GM12878 (cell line): ENCODE data around the gene RNASEH2A. TPM values are rescaled to one million over a fixed set of nuclear protein-coding genes. Genes with fewer than 3 reads are reported as not detected.

Source experiments
- BACH1 ChIP-seq: fragments of 450-650 bp; IDR thresholded peaks from 2 replicates; pipeline ENCODE4 v1.6.1; 2017; ENCODE audit warnings: mild to moderate bottlenecking, borderline replicate concordance
- BMI1 ChIP-seq: fragments of 450-650 bp; IDR thresholded peaks from 2 replicates; pipeline ENCODE4 v1.6.1; 2016; ENCODE audit warnings: mild to moderate bottlenecking, moderate library complexity, borderline replicate concordance
- CREM ChIP-seq: IDR thresholded peaks from 2 replicates; pipeline ENCODE4 v1.6.1; 2014; ENCODE audit warnings: antibody characterized with exemption, low read depth
- FOXM1 ChIP-seq: IDR thresholded peaks from 2 replicates; pipeline ENCODE4 v1.6.1; 2012; ENCODE audit warnings: low read depth, mild to moderate bottlenecking, inconsistent platforms, low read length, moderate library complexity
- HDAC6 ChIP-seq: fragments of 200-600 bp; sonication (generic); IDR thresholded peaks from one replicate; pipeline ENCODE4 v1.8.0; 2017; ENCODE audit warnings: antibody characterized with exemption; ENCODE audit not compliant: unreplicated experiment
- IRF4 ChIP-seq: IDR thresholded peaks from 2 replicates; pipeline ENCODE4 v1.6.1; 2011; ENCODE audit warnings: low read depth, low read length
- KLF5 ChIP-seq: fragments of 450-650 bp; IDR thresholded peaks from 2 replicates; pipeline ENCODE4 v1.6.1; 2014; ENCODE audit warnings: mild to moderate bottlenecking; ENCODE audit not compliant: partially characterized antibody
- LARP7 ChIP-seq: fragments of 450-650 bp; IDR thresholded peaks from 2 replicates; pipeline ENCODE4 v1.6.1; 2017; ENCODE audit warnings: mild to moderate bottlenecking
- MEF2A ChIP-seq: IDR thresholded peaks from 2 replicates; pipeline ENCODE4 v1.6.1; 2011; ENCODE audit warnings: low read depth, mild to moderate bottlenecking, low read length, moderate library complexity; ENCODE audit not compliant: insufficient read depth
- MEF2B ChIP-seq: fragments of 450-650 bp; IDR thresholded peaks from 2 replicates; pipeline ENCODE4 v1.6.1; 2018; ENCODE audit warnings: mild to moderate bottlenecking, moderate library complexity; ENCODE audit not compliant: partially characterized antibody, poor library complexity, severe bottlenecking
- MYB ChIP-seq: fragments of 150-350 bp; IDR thresholded peaks from 2 replicates; pipeline ENCODE4 v1.6.1; 2014; ENCODE audit warnings: mild to moderate bottlenecking, low read depth, low read length, borderline replicate concordance
- NBN ChIP-seq: fragments of 450-650 bp; IDR thresholded peaks from 2 replicates; pipeline ENCODE4 v1.6.1; 2016
- NFIC ChIP-seq: IDR thresholded peaks from 2 replicates; pipeline ENCODE4 v1.6.1; 2012; ENCODE audit warnings: low read depth, mild to moderate bottlenecking, inconsistent platforms, low read length, moderate library complexity
- NRF1 ChIP-seq: conservative IDR thresholded peaks from 2 replicates; pipeline ENCODE4 v1.6.1; 2011; ENCODE audit warnings: mild to moderate bottlenecking, low read depth, low read length, improper control_type of control experiment
- PAX8 ChIP-seq: fragments of 450-650 bp; IDR thresholded peaks from 2 replicates; pipeline ENCODE4 v1.6.1; 2017; ENCODE audit warnings: mild to moderate bottlenecking, moderate library complexity
- PKNOX1 ChIP-seq: fragments of 450-650 bp; IDR thresholded peaks from 2 replicates; pipeline ENCODE4 v1.6.1; 2016; ENCODE audit warnings: mild to moderate bottlenecking
- RELA ChIP-seq: fragments of 450-650 bp; IDR thresholded peaks from 2 replicates; pipeline ENCODE4 v1.8.0; 2014; ENCODE audit warnings: borderline replicate concordance; ENCODE audit not compliant: partially characterized antibody
- REST ChIP-seq: IDR thresholded peaks from 2 replicates; pipeline ENCODE4 v1.6.1; 2012; ENCODE audit warnings: mild to moderate bottlenecking, low read depth, low read length
- SIX5 ChIP-seq: IDR thresholded peaks from 2 replicates; pipeline ENCODE4 v1.6.1; 2011; ENCODE audit warnings: mild to moderate bottlenecking, low read depth, low read length, moderate library complexity; ENCODE audit not compliant: severe bottlenecking
- SKIL ChIP-seq: fragments of 450-650 bp; IDR thresholded peaks from 2 replicates; pipeline ENCODE4 v1.6.1; 2017; ENCODE audit warnings: mild to moderate bottlenecking, low read depth, inconsistent platforms; ENCODE audit not compliant: poor library complexity, severe bottlenecking
- TAF1 ChIP-seq: IDR thresholded peaks from 2 replicates; pipeline ENCODE4 v1.6.1; 2011; ENCODE audit warnings: mild to moderate bottlenecking, low read depth, low read length, borderline replicate concordance
- ZNF622 ChIP-seq: fragments of 450-650 bp; IDR thresholded peaks from 2 replicates; pipeline ENCODE4 v1.6.1; 2017; ENCODE audit warnings: mild to moderate bottlenecking, inconsistent platforms
- polyA plus RNA-seq, 11 experiments: library from polyadenylated mRNA; depleted of rRNA in 4 of 11; unstranded in 6 of 11; stranded (reverse) in 5 of 11; fragments of >200 nt; fragmentation: Nextera tagmentation in 4 of 11; fragmentation: Illumina TruSeq in 1 of 11; extraction: Ambion mirVana in 4 of 11; extraction: Trizol in 1 of 11; gene quantifications; 1 replicate in 1 of 11; 2 replicates in 10 of 11; pipeline versions ENCODE4 v1.2.1 to v1.2.3, GENCODE V29; 2011 to 2016; ENCODE audit warnings: inconsistent platforms in 2 of 11, missing spikeins in 2 of 11, low read depth in 1 of 11
- total RNA-seq, 4 experiments: library from RNA; depleted of rRNA in 3 of 4; stranded (reverse); fragments of >200 nt in 3 of 4; fragmentation: Illumina TruSeq in 1 of 4; extraction: Trizol in 1 of 4; gene quantifications; 2 replicates each; pipeline versions ENCODE4 v1.2.1 to v1.2.3, GENCODE V29; 2013 to 2021
- TF ChIP-seq, protein P1 (sequence below): fragments of 450-650 bp; IDR thresholded peaks from 2 replicates; pipeline ENCODE4 v1.6.1; 2016; ENCODE audit warnings: mild to moderate bottlenecking

RNASEH2A gene
- total and polyA plus RNA-seq, 10 of the 15 experiments (the other 5 are each of a cell fraction or from before 2014, with no cell fraction given) = 17.4 to 103 (median 40.4) TPM

DNA sequence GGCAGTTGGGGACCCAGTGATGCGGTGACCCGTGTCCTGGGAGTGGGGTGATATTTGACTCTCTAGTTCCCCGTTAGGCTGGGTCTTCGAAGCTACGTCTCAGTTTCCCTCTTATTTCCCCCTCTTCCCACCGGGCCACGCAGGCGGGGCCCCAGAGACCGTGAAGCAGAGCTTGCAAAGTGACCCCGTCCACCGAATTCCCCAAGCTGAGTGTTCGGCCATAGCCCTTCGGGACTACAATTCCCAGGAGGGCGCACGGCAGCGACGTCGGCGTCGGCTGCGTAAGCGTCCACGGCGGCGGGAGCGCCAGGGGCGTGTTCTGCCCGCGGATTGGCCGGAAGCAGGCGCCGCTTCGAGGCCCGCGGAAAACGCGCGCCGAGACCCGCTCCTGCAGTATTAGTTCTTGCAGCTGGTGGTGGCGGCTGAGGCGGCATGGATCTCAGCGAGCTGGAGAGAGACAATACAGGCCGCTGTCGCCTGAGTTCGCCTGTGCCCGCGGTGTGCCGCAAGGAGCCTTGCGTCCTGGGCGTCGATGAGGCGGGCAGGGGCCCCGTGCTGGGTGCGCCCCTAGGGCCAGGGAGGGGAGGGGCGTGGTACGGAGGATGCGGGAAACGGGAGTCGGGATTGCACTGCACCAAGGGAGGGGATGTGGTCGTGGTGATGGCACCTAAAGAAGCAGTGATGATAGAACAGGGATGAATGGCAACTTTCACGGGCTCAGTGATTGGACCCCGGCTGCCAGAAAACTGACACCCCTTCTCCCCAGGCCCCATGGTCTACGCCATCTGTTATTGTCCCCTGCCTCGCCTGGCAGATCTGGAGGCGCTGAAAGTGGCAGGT, at the start of gene RNASEH2A (continued):
- peak; percentile 45 for TF ChIP-seq KLF5
- TF ChIP-seq NFIC = no peak
- peak; percentile 92 for TF ChIP-seq CREM
- no peak for TF ChIP-seq MEF2A
- TF ChIP-seq MYB = no peak
- TF ChIP-seq, protein P1, sequence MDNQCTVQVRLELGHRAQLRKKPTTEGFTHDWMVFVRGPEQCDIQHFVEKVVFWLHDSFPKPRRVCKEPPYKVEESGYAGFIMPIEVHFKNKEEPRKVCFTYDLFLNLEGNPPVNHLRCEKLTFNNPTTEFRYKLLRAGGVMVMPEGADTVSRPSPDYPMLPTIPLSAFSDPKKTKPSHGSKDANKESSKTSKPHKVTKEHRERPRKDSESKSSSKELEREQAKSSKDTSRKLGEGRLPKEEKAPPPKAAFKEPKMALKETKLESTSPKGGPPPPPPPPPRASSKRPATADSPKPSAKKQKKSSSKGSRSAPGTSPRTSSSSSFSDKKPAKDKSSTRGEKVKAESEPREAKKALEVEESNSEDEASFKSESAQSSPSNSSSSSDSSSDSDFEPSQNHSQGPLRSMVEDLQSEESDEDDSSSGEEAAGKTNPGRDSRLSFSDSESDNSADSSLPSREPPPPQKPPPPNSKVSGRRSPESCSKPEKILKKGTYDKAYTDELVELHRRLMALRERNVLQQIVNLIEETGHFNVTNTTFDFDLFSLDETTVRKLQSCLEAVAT = peak; percentile 99
- TF ChIP-seq LARP7 = peak; percentile 77
- TF ChIP-seq REST = no peak
- TF ChIP-seq HDAC6 = no peak
- no peak for TF ChIP-seq SKIL
- TF ChIP-seq BACH1 = 0 out of 2 replicates have a peak, but pooled peaks have one; percentile 47
- TF ChIP-seq SIX5 = peak; percentile 95
- no peak for TF ChIP-seq PAX8
- no peak for TF ChIP-seq BMI1
- no peak for TF ChIP-seq IRF4
- peak; percentile 82 for TF ChIP-seq MEF2B
- no peak for TF ChIP-seq NBN
- peak; percentile 45 for TF ChIP-seq RELA
- TF ChIP-seq PKNOX1 = peak; percentile 81
- peak; percentile 58; the same call in 1 of the 2 replicates for TF ChIP-seq TAF1
- no peak for TF ChIP-seq FOXM1
- TF ChIP-seq NRF1 = no peak
- TF ChIP-seq ZNF622 = no peak
